ENCODE measurements around the gene SYCP2L.
"Not testable (repeated sequence)": the region's sequence is repeated elsewhere in the genome, so short reads cannot be mapped to it uniquely, and the experiment has no call there.

SYCP2L gene

DNA sequence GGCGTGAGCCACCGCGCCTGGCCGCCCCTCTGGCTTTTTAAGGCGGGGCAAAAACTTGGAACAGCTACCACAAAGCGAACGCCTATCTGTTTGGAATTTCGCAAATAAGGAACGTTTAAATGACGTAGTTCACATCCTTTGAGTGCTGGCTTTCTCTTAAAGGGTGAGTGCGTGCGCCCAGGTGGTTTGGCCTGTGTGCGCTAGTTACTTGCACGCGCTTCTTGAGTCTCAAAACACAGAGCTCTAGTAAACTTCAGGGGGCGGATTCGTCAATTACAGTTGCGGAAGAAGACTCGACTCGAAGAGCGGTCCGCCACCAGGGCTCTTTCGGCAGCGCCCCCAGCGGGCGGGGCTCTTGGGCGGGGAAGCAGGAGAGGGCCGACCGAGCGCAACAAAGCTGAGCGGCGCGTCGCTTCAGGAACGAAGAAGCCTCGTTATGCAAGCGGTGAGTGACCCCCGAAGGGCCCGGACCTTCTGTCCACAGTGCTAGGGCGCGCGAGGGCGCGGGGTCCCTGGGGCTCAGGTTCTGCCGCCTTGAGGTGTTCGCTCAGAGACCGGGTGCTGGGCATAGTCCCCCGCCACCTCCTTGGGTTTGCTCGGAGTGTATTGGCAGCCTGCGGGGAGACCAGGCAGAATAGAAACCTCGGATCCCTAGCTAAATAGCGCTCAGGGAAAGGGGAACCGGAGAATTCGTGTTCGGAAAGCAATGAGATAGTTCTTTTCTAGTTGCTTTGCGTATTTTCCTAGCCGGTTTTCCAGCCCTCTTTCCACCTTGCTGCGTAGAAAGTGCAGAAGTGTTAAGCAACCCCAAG lies at the start of gene SYCP2L:
TSS of gene SYCP2L (plus strand) at position 362 of the 812 bp plus-strand sequence. CDS start at position 437, 75 bp downstream.
- DNase-seq, result no peak

DNA sequence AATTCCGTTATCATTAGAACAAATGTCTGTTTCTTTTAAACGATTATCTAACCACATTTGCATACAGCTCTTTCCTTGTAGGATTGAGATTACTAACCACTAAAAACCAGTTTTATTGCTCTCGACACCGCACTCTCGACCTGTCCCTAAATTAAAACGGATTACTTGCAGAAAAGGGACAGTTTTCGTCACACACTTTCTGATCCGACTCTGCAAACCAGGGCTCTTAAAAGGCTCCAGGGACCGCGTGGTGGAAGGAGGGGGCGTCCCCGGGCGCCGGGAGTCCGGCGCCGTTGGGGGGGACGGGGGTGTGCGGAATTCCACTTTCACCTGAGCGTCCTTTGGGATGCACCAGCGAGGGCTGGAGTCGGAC lies 49.2 kb upstream of the SYCP2L start:
- peak in 2 of 51 donors; percentile 13 to 29 for DNase-seq

DNA sequence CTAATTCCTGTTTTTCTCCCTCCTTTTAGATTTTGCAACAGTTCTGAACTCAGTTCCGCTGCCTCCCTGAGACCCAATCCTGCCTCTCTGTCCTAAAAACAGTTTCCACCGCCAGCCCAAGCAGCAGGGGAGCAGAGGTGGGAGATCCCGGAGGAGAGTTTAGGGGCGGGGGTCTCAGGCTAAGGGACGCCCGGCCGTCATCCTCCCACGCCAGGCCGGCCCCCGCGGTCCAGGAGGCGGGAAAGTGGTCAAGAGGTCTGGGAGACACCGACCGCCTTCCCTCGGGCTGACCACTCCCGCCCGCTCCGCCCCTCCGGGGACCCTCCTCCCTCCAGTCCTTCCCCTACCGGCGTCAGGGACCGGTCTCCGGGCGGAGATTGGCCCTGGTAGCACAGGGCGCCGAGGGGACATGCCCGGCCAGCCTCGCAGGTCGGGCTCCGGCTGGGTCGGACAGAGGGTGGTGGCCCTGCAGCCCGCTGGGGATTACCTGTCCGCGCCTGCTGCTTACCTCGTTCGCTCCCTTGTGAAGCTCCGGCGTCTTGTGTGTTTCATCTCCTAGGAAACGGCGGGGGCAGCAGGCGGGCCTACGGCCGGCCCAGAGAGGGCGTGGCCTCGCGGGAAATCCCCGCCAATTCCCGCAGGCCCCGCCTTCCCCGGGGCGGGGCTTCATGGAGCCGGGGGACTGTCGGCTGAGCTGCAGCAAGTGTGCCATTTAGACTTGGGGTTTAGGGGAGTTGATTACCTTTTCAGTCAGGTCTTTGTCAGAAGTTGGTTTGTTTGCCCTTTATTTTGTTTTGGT lies 48.7 kb upstream of the SYCP2L start, which contains the start of gene MAK:
TSS of gene MAK (minus strand) at position 545 of the 799 bp plus-strand sequence. CDS start 7,891 bp downstream, outside the sequence.
- DNase-seq, result peak; percentile 4 to 85 (median 61)

DNA sequence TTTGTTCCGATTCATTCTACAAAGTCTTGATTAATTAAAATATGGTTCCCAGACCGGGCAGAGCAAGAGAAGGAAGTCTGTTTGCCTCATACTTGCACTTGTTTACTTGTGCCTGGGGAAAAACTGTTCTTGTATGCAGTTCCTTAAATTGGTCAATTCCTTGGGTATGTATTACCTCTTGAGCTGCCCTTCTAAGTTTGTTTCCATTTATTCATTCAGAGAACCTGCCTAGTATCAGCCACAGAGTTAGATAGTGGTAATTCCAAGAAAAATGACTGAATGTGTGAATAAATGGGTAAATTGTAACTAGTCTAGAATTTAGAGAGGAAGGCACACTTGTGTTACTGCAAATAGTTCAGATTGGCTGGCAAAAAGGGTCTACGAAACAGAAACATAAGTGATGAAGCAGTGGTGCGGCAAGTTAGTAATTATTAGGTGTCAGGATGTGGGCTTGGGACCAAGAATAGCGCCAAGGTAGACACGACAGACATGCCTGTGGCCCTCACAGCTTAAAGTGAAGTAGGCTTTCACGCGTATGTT lies 48.0 kb upstream of the SYCP2L start:
- no peak for DNase-seq

DNA sequence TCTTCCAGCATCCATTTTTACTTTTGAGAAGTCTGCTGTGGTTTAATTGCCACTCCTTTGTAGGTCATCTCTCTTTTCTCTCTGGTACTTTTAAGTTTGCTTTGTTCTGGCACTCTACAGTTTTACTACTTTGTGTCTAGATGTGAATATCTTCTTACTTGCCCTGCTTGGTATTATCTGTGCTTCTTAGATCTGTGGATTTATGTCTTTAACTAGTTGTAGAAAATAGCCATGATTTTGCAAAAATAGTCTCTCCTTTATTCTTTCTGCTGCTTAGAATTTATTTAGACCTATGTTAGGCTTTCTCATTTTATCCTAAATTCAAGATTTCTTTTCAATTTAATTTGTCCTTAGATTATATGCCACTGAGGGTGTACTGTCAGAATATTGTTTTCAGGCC lies 43.3 kb upstream of the SYCP2L start:
- DNase-seq, result no peak

DNA sequence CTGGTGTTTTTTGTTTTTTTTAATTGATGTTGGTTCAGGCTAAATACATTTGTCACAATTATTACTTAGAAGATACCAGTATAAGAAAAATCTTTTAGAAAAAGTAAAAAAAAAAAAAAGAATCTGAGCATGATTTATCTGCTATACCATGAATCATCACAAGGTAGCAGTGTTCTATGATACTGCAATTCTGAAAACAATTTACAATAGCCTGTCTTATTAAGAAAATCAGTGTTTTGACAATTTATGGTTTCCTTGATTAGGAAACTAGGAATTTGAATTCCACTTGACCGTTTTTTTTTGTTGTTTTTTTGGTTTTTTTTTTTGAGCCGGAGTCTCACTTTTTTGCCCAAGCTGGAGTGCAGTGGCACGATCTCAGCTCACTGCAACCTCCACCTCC lies 39.2 kb upstream of the SYCP2L start:
- DNase-seq, result no peak

DNA sequence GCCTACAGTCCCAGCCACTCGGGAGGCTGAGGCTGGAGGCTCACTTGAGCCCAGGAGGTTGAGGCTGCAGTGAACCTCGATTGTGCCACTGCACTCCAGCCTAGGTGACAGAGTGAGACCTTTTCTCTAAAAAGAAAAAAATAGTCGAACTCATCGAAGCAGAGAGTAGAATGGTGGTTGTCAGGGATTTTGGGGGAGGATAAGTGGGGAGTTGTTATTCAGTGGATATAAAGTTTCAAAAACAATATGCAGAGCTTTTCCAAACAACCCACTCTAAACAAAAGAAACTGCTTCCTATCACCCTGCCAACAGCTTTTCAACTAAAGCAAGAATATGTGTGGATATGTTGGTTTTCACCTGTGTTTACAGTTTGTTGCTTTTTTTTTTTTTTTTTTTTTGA lies 37.0 kb upstream of the SYCP2L start:
- DNase-seq, result no peak

DNA sequence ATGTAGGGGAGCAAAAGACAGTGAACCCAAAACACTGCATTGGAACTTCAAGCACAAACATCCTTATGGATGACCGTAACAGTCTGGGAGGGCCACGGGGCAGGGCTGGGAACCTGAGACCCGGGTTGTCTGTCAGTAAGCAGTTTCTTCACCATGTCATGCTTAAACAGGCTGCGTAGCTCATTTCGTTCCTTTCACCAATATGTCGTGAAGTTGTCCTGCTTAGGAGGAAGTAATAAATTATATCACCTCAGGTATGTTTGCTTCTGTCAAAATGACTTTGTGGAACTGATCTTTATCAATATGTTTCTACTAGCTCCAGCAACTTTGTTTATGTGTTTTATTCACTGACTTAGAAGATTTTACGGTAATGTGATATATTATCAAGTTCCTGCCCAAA lies 36.1 kb upstream of the SYCP2L start:
- DNase-seq, result no peak

DNA sequence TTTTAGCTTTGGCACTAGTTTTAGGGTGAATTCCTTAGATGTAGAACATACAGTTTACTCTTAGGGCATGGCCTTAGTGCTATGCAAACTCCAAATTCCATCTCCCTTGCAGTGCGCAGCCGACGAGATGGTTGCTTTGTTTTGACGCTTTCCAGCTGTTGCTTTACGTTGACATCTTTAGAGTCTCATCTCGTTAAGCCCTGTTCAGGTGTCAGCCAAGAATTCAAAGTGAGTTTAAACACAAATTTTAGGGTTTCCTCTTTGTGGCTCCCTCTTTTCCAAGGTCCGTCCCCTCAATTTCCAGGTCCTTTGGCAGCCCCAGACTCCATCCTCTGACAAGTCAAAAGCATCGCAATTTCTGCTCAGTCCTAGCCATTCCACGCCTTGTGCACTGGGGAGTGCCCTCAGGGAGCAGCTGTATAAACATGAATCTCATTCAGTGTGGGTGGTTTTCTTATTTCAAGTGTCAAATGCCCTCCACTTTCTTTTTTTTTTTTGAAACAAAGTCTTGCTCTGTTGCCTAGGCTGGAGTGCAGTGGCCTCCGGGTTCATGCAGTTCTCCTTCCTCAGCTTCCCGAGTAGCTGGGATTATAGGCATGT lies 34.4 kb upstream of the SYCP2L start:
- DNase-seq, result no peak

DNA sequence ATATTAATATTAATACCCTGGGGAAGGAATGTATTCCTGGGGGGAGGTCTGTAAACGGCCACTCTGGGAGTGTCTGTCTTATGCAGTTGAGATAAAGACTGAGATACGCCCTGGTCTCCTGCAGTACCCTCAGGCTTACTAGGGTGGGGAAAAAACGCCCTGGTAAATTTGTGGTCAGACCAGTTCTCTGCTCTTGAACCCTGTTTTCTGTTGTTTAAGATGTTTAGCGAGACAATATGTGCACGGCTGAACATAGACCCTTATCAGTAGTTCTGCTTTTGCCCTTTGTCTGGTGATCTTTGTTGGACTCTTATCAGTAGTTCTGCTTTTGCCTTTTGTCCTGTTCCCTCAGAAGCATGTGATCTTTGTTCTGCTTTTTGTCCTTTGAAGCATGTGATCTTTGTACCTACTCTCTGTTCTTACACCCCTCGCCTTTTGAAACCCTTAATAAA lies 33.0 kb upstream of the SYCP2L start:
- not testable (repeated sequence) for DNase-seq

DNA sequence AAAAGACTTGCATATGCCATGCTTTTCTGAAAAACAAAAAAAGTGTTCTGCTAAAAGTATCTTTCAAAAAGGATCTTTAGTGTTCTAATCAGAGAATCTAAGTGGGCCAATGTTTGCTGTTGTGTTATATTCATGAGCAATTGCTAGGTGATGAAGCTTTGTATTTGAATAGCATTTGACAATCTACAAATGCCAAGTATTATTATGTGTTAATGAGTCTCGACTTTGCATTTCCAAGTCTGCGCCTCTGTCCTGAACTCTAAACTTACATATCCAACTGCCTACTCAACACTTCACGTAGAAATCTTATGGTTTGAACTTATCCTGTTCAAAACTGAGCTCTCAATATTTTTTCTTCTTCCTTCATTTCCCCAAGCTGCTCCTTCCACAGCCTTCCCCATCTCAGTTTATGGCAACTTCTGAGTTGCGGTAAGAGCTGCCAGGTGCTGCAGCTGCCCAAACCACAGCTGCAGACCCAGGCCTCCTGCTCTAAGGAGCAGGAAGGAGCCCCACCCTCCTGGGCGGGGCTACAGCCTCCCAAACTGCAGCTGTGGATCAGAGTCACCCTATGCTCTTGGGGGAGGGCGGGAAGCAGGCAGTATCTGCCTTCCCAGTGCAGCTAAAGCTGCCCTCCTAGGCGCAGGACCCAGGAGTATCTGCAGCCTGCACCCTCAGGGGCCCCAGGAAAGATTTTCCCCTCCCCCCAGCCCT lies 31.8 kb upstream of the SYCP2L start:
- DNase-seq, result no peak

DNA sequence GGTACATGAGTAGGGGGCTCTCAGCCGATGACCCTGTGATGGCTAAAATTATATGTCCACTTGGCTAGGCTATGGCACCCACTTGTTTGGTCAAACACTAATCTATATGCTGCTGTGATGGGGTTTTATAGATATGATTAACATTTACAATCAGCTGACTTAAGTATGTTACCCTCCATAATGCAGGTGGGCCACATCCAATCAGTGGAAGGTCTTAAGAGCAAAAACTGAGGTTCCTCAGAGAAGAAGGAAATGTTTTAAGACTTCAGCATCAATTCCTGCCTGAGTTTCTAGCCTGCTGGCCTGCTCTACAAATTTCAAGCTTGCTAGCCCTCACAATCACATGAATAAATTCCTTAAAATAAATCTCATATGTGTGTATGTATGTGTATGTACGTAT lies 29.6 kb upstream of the SYCP2L start:
- no peak for DNase-seq

DNA sequence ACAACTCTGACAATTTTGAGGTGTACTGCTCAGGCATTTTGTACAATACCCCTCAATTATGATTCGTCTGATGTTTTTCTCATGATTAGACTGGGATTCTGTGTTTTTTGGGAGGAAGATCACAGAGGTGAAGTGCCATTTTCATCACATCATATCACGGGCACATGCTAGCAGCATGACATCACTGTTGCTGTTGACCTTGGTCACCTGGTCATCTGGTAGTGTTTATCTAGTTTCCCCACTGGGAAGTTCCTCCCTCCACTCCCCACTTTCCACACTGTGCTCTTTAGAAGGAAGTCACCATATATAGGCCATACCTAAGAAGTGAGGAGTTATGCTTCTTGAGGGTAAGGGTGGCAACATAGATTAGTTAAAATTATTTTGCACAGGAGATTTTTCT lies 25.8 kb upstream of the SYCP2L start:
- DNase-seq, result no peak

DNA sequence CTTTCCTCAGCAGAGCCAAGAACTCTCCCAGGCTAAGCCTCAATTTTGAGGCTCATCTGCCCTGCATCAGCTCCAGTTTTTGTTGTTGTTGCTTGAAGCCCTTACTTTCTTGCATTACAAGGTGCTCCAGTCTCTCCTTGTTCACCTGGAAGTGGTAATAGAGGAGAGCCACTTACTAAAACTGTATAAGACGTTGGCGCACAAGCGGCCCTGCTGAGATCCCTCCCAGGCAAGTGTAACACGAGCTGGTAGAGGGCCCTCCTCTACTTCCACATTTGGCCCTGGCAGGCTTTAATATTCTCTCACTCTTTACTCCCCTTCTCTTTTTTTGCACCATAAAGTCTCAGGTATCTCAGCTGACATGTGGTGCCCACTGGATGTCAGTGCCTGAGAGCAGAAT lies 24.5 kb upstream of the SYCP2L start:
- DNase-seq, result no peak

DNA sequence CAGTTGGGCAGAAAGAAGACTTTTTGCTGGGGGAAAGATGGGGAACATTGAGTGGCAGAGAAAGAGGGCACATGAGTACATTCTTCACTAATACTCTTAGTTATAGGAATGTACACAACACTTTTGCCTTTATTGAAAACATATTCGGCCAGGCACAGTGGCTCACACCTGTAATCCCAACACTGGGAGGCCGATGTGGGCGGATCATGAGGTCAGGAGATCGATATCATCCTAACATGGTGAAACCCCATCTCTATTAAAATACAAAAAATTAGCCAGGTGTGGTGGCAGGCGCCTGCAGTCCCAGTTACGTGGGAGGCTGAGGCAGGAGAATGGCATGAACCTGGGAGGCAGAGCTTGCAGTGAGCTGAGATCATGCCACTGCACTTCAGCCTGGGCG lies 23.8 kb upstream of the SYCP2L start:
- DNase-seq, result not testable (repeated sequence)

DNA sequence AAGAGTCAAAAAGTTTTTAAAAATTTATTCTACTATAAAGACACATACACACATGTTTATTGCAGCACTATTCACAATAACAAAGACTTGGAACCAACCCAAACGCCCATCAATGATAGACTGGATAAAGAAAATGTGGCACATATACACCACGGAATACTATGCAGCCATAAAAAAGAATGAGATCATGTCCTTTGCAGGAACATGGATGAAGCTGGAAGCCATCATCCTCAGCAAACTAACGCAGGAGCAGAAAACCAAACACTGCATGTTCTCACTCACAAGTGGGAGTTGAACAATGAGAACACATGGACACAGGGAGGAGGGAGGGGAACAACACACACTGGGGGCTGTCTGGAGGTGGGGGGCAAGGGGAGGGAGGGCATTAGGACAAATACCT lies 20.1 kb upstream of the SYCP2L start:
- not testable (repeated sequence) for DNase-seq

DNA sequence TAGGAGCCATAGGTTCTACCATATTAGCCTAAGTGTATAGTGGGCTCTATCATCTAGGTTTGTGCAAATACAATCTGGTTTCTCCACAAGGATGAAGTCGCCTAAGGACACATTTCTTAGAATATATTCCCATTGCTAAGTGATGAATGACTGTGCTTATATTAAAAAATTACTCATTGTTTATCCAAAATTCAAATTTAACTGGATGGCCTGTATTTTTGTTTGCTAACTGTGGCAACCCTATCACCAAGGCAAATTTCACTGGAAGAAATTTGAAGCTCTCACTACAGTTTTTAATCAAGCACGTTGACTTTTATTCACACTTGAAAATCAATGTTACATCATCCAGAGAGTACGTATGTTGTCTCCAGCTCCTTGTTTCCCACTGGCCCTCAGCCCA lies 18.9 kb upstream of the SYCP2L start:
- DNase-seq, result no peak

DNA sequence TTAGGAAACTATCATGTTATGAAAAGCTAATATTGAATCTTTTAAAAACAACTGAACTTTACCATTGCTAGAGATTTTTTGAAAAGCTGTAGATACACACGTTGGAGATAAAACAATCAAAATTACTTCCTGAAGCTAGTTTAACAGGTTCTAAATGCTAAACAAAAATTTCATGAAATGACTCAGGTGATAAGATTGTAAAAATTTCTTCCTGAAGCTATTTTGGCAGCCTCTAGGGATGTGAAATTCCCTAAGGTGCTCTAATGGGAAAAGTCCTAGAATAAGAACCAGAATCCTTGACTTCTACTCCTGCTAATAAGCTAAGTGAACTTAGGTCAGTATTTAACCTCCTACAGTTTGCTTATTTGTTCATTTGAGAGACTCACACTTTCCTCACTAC lies 13.5 kb upstream of the SYCP2L start:
- no peak for DNase-seq

DNA sequence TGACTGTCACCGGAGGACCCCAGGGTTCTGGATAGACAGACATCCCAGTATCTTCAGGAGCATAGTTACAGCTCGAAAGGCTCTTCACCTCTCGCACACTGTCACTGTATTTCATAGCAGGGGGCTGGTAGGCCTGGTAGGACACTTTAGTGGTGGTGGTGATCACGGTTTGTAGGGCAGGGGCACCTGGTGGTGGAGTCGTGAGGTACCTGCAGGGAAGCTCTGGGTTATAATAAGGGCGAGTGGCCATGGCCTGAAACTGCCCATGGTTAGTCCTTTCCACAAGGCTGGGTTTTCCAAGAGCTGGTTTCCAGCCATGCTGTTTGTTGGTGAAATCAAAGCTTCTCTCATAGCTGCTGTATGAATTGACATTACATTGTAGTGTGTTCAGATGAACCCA lies 12.6 kb upstream of the SYCP2L start:
- DNase-seq, result no peak

DNA sequence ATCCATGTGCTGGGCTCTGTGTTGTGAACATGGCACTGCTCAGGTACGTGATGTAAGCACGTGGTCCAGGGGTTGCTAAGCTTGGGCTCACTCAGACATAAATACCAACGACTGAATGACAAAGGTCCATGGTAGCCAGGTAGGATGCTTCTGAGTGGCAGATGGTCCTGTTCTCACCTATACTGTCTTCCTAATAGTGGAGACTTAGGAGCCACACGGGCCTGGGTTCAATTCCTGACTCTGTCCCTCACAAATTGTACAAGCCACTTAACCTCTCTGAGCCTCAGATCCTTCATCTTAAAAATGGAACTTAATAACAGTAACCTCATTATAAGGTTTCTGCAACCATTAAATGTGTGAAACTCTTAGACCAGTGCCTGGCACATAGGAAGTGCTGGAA lies 11.8 kb upstream of the SYCP2L start:
- no peak for DNase-seq

DNA sequence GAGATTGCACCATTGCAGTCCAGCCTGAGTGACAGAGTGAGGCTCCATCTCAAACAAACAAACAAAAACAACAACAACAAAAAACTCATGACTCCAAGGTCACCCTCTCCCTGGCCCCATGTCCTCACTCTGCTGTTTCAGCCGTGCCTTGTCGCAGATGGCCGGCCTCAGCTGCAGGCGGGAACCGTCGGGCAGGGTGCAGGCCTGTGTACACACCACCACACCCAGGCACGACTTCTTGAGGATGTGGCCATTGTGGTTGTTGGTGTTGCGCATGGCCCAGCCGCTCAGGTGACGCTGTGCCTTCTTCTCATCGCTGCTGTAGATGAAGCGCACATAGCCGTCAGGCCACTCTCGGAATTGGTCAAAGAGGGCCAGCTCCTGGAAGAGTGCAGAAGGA lies 9.8 kb upstream of the SYCP2L start:
- no peak for DNase-seq
